Activated naive CD4-positive, alpha-beta T cell treated with anti-CD3 and anti-CD28 coated beads, Interleukin-2, amount 50 U/mL, for 24 hours (primary cell): ENCODE data around the gene UBXN7.
"Not testable (repeated sequence)": the region's sequence is repeated elsewhere in the genome, so short reads cannot be mapped to it uniquely, and the experiment has no call there.

ENCODE experiments used
- H3K27ac Mint-ChIP-seq: one replicate; pipeline ENCODE4 v1.8.0; 2021; ENCODE audit warnings: mild to moderate bottlenecking, mixed read lengths
- H3K27me3 Mint-ChIP-seq: one replicate; pipeline ENCODE4 v1.8.0; 2021; ENCODE audit warnings: mixed read lengths
- H3K36me3 Mint-ChIP-seq: one replicate; pipeline ENCODE4 v1.8.0; 2021; ENCODE audit warnings: mixed read lengths
- H3K4me1 Mint-ChIP-seq: one replicate; pipeline ENCODE4 v1.8.0; 2021; ENCODE audit warnings: mixed read lengths
- H3K4me3 Mint-ChIP-seq: one replicate; pipeline ENCODE4 v1.8.0; 2021; ENCODE audit warnings: mild to moderate bottlenecking, mixed read lengths
- H3K9me3 Mint-ChIP-seq: one replicate; pipeline ENCODE4 v1.8.0; 2021; ENCODE audit warnings: mixed read lengths

The UBXN7 gene

GRCh38 chr3:196431181-196432136, 768 bp downstream of the UBXN7 start:
- peaks cover 37% of the 10 kb centered on the region for H3K4me1 Mint-ChIP-seq

GRCh38 chr3:196428041-196428440, 4.2 kb downstream of the UBXN7 start:
- H3K9me3 Mint-ChIP-seq = no peaks in the 10 kb centered on the region
- peaks cover 51% of the 10 kb centered on the region for H3K4me1 Mint-ChIP-seq
- no peak overlapping the region for H3K4me3 Mint-ChIP-seq
- no peak overlapping the region for H3K27ac Mint-ChIP-seq
- H3K36me3 Mint-ChIP-seq = peaks cover 7% of the 10 kb centered on the region
- H3K27me3 Mint-ChIP-seq = no peaks in the 10 kb centered on the region

More at GRCh38 chr3:196431181-196432136, 768 bp downstream of the UBXN7 start:
- Mint-ChIP-seq H3K36me3 (no peaks in the 10 kb centered on the region), H3K27ac (peak overlapping the region; percentile 96), H3K9me3 (no peaks in the 10 kb centered on the region), H3K4me3 (peak overlapping the region; percentile 86), H3K27me3 (no peaks in the 10 kb centered on the region)

GRCh38 chr3:196424421-196424820, 7.8 kb downstream of the UBXN7 start:
- H3K4me3 Mint-ChIP-seq, H3K27me3 Mint-ChIP-seq, H3K36me3 Mint-ChIP-seq, H3K9me3 Mint-ChIP-seq, H3K27ac Mint-ChIP-seq: not testable (repeated sequence)
- H3K4me1 Mint-ChIP-seq = peaks cover 63% of the 10 kb centered on the region

GRCh38 chr3:196423044-196423781, 9.0 kb downstream of the UBXN7 start:
- H3K9me3 Mint-ChIP-seq = no peaks in the 10 kb centered on the region
- H3K27ac Mint-ChIP-seq = peak overlapping the region; percentile 87
- peaks cover 68% of the 10 kb centered on the region for H3K4me1 Mint-ChIP-seq
- no peaks in the 10 kb centered on the region for H3K27me3 Mint-ChIP-seq
- peaks cover 9% of the 10 kb centered on the region for H3K36me3 Mint-ChIP-seq
- no peak overlapping the region for H3K4me3 Mint-ChIP-seq

- Mint-ChIP-seq H3K4me3 (peak overlapping the region; percentile 15), H3K27ac (peak overlapping the region; percentile 76), H3K36me3 (peaks cover 11% of the 10 kb centered on the region), H3K4me1 (peaks cover 69% of the 10 kb centered on the region)
- not testable (repeated sequence) for H3K9me3 Mint-ChIP-seq, H3K27me3 Mint-ChIP-seq
Observed at GRCh38 chr3:196421668-196422067, 10.6 kb downstream of the UBXN7 start.

GRCh38 chr3:196419386-196419785, 12.8 kb downstream of the UBXN7 start:
- Mint-ChIP-seq H3K36me3 (peaks cover 6% of the 10 kb centered on the region), H3K4me3 (no peak overlapping the region), H3K27ac (peak overlapping the region; percentile 8), H3K9me3 (no peaks in the 10 kb centered on the region), H3K27me3 (no peaks in the 10 kb centered on the region), H3K4me1 (peaks cover 72% of the 10 kb centered on the region)

- Mint-ChIP-seq H3K27ac (no peak overlapping the region), H3K9me3 (no peaks in the 10 kb centered on the region), H3K4me1 (peaks cover 76% of the 10 kb centered on the region), H3K36me3 (peaks cover 7% of the 10 kb centered on the region), H3K4me3 (no peak overlapping the region), H3K27me3 (no peaks in the 10 kb centered on the region)
Observed at GRCh38 chr3:196418601-196419000, 13.6 kb downstream of the UBXN7 start.

GRCh38 chr3:196414469-196414868, 17.8 kb downstream of the UBXN7 start:
- H3K27me3 Mint-ChIP-seq = no peaks in the 10 kb centered on the region
- H3K36me3 Mint-ChIP-seq = peaks cover 7% of the 10 kb centered on the region
- peak overlapping the region; percentile 56 for H3K27ac Mint-ChIP-seq

GRCh38 chr3:196412704-196413103, 19.5 kb downstream of the UBXN7 start:
- Mint-ChIP-seq H3K36me3 (peaks cover 16% of the 10 kb centered on the region), H3K4me3 (no peak overlapping the region), H3K9me3 (peaks cover 9% of the 10 kb centered on the region), H3K4me1 (peaks cover 57% of the 10 kb centered on the region), H3K27me3 (no peaks in the 10 kb centered on the region), H3K27ac (peak overlapping the region; percentile 36)

More at GRCh38 chr3:196414469-196414868, 17.8 kb downstream of the UBXN7 start:
- peaks cover 62% of the 10 kb centered on the region for H3K4me1 Mint-ChIP-seq
- H3K9me3 Mint-ChIP-seq = no peaks in the 10 kb centered on the region
- peak overlapping the region; percentile 65 for H3K4me3 Mint-ChIP-seq

- Mint-ChIP-seq H3K27me3 (no peaks in the 10 kb centered on the region), H3K9me3 (peaks cover 9% of the 10 kb centered on the region), H3K36me3 (peaks cover 14% of the 10 kb centered on the region), H3K4me3 (no peak overlapping the region), H3K4me1 (peaks cover 35% of the 10 kb centered on the region), H3K27ac (peak overlapping the region; percentile 46)
Observed at GRCh38 chr3:196409409-196409808, 22.8 kb downstream of the UBXN7 start.

GRCh38 chr3:196408565-196409300, 23.5 kb downstream of the UBXN7 start:
- H3K27me3 Mint-ChIP-seq = no peaks in the 10 kb centered on the region
- no peak overlapping the region for H3K4me3 Mint-ChIP-seq
- H3K9me3 Mint-ChIP-seq = peaks cover 9% of the 10 kb centered on the region
- peaks cover 31% of the 10 kb centered on the region for H3K4me1 Mint-ChIP-seq
- peaks cover 12% of the 10 kb centered on the region for H3K36me3 Mint-ChIP-seq
- peak overlapping the region; percentile 6 for H3K27ac Mint-ChIP-seq

- no peaks in the 10 kb centered on the region for H3K27me3 Mint-ChIP-seq
- H3K4me3 Mint-ChIP-seq = no peak overlapping the region
- no peak overlapping the region for H3K27ac Mint-ChIP-seq
- peaks cover 9% of the 10 kb centered on the region for H3K9me3 Mint-ChIP-seq
- H3K4me1 Mint-ChIP-seq = peaks cover 20% of the 10 kb centered on the region
- peaks cover 12% of the 10 kb centered on the region for H3K36me3 Mint-ChIP-seq
Observed at GRCh38 chr3:196406811-196407470, 25.3 kb downstream of the UBXN7 start.

GRCh38 chr3:196400331-196400730, 31.9 kb downstream of the UBXN7 start:
- H3K9me3 Mint-ChIP-seq = no peaks in the 10 kb centered on the region
- H3K4me1 Mint-ChIP-seq = no peaks in the 10 kb centered on the region
- H3K27ac Mint-ChIP-seq = no peak overlapping the region
- no peak overlapping the region for H3K4me3 Mint-ChIP-seq
- peaks cover 3% of the 10 kb centered on the region for H3K36me3 Mint-ChIP-seq
- H3K27me3 Mint-ChIP-seq = no peaks in the 10 kb centered on the region

- Mint-ChIP-seq H3K9me3 (no peaks in the 10 kb centered on the region), H3K36me3 (peaks cover 5% of the 10 kb centered on the region), H3K27ac (no peak overlapping the region), H3K27me3 (no peaks in the 10 kb centered on the region), H3K4me1 (no peaks in the 10 kb centered on the region), H3K4me3 (no peak overlapping the region)
Observed at GRCh38 chr3:196399485-196399945, 32.7 kb downstream of the UBXN7 start.

- H3K36me3 Mint-ChIP-seq = peaks cover 6% of the 10 kb centered on the region
- H3K4me3 Mint-ChIP-seq = no peak overlapping the region
- no peaks in the 10 kb centered on the region for H3K27me3 Mint-ChIP-seq
- no peaks in the 10 kb centered on the region for H3K9me3 Mint-ChIP-seq
- no peak overlapping the region for H3K27ac Mint-ChIP-seq
- H3K4me1 Mint-ChIP-seq = no peaks in the 10 kb centered on the region
Observed at GRCh38 chr3:196398782-196399181, 33.4 kb downstream of the UBXN7 start.
